ENCODE results near the gene UGT1A6. TPM values are rescaled to one million over a fixed set of nuclear protein-coding genes. Genes with fewer than 3 reads are reported as not detected.

The UGT1A6 gene
- total RNA-seq, 1 experiment from 2014 or later: not detected

GRCh38 chr2:233780771-233781170, 88.1 kb downstream of the UGT1A6 start:
- DNase-seq: no peak
- H3K4me3 ChIP-seq (ENCODE audit: insufficient read depth, low read depth, low read length): no peak overlapping the region
- H3K36me3 ChIP-seq (replicated peaks; ENCODE audit: control insufficient read depth, insufficient read depth, low read length): no peaks in the 10 kb centered on the region
- H3K27me3 ChIP-seq (ENCODE audit: control insufficient read depth, insufficient read depth, low read length): no peaks in the 10 kb centered on the region

GRCh38 chr2:233789554-233789953, 96.9 kb downstream of the UGT1A6 start:
- Histone ChIP-seq H3K27me3 (ENCODE audit: control insufficient read depth, insufficient read depth, low read length) (no peaks in the 10 kb centered on the region), H3K36me3 (replicated peaks; ENCODE audit: control insufficient read depth, insufficient read depth, low read length) (no peaks in the 10 kb centered on the region), H3K4me3 (ENCODE audit: insufficient read depth, low read depth, low read length) (no peak overlapping the region)
- no peak for DNase-seq

GRCh38 chr2:233791151-233791882, 98.6 kb downstream of the UGT1A6 start:
- Histone ChIP-seq H3K36me3 (replicated peaks; ENCODE audit: control insufficient read depth, insufficient read depth, low read length) (no peaks in the 10 kb centered on the region), H3K4me3 (ENCODE audit: insufficient read depth, low read depth, low read length) (no peak overlapping the region), H3K27me3 (ENCODE audit: control insufficient read depth, insufficient read depth, low read length) (no peaks in the 10 kb centered on the region)
- DNase-seq: peak; percentile 5

GRCh38 chr2:233791883-233792329, 99.2 kb downstream of the UGT1A6 start:
- Histone ChIP-seq H3K36me3 (replicated peaks; ENCODE audit: control insufficient read depth, insufficient read depth, low read length) (no peaks in the 10 kb centered on the region), H3K4me3 (ENCODE audit: insufficient read depth, low read depth, low read length) (no peak overlapping the region), H3K27me3 (ENCODE audit: control insufficient read depth, insufficient read depth, low read length) (no peaks in the 10 kb centered on the region)
- peak; percentile 16 for DNase-seq

GRCh38 chr2:233792720-233793119, 100.0 kb downstream of the UGT1A6 start:
- Histone ChIP-seq H3K36me3 (replicated peaks; ENCODE audit: control insufficient read depth, insufficient read depth, low read length) (no peaks in the 10 kb centered on the region), H3K27me3 (ENCODE audit: control insufficient read depth, insufficient read depth, low read length) (no peaks in the 10 kb centered on the region), H3K4me3 (ENCODE audit: insufficient read depth, low read depth, low read length) (no peak overlapping the region)
- DNase-seq: no peak

GRCh38 chr2:233793465-233794127, 100.9 kb downstream of the UGT1A6 start:
- DNase-seq: peak; percentile 10
- no peaks in the 10 kb centered on the region for H3K36me3 ChIP-seq (replicated peaks; ENCODE audit: control insufficient read depth, insufficient read depth, low read length)
- H3K27me3 ChIP-seq (ENCODE audit: control insufficient read depth, insufficient read depth, low read length): no peaks in the 10 kb centered on the region
- no peak overlapping the region for H3K4me3 ChIP-seq (ENCODE audit: insufficient read depth, low read depth, low read length)

GRCh38 chr2:233794128-233794658, 101.5 kb downstream of the UGT1A6 start:
- DNase-seq: peak; percentile 20
- no peaks in the 10 kb centered on the region for H3K36me3 ChIP-seq (replicated peaks; ENCODE audit: control insufficient read depth, insufficient read depth, low read length)
- no peak overlapping the region for H3K4me3 ChIP-seq (ENCODE audit: insufficient read depth, low read depth, low read length)
- no peaks in the 10 kb centered on the region for H3K27me3 ChIP-seq (ENCODE audit: control insufficient read depth, insufficient read depth, low read length)

- Histone ChIP-seq H3K27me3 (ENCODE audit: control insufficient read depth, insufficient read depth, low read length) (no peaks in the 10 kb centered on the region), H3K4me3 (ENCODE audit: insufficient read depth, low read depth, low read length) (no peak overlapping the region), H3K36me3 (replicated peaks; ENCODE audit: control insufficient read depth, insufficient read depth, low read length) (no peaks in the 10 kb centered on the region)
- peak; percentile 19 for DNase-seq
Measured at GRCh38 chr2:233795735-233796171, 103.1 kb downstream of the UGT1A6 start.

- Histone ChIP-seq H3K36me3 (replicated peaks; ENCODE audit: control insufficient read depth, insufficient read depth, low read length) (no peaks in the 10 kb centered on the region), H3K27me3 (ENCODE audit: control insufficient read depth, insufficient read depth, low read length) (no peaks in the 10 kb centered on the region), H3K4me3 (ENCODE audit: insufficient read depth, low read depth, low read length) (no peak overlapping the region)
- DNase-seq: peak; percentile 6
Measured at GRCh38 chr2:233796254-233796653, 103.6 kb downstream of the UGT1A6 start.

- Histone ChIP-seq H3K36me3 (replicated peaks; ENCODE audit: control insufficient read depth, insufficient read depth, low read length) (no peaks in the 10 kb centered on the region), H3K27me3 (ENCODE audit: control insufficient read depth, insufficient read depth, low read length) (no peaks in the 10 kb centered on the region), H3K4me3 (ENCODE audit: insufficient read depth, low read depth, low read length) (no peak overlapping the region)
- DNase-seq: peak; percentile 9
Measured at GRCh38 chr2:233798335-233799086, 105.8 kb downstream of the UGT1A6 start.

GRCh38 chr2:233799087-233799665, 106.5 kb downstream of the UGT1A6 start:
- H3K36me3 ChIP-seq (replicated peaks; ENCODE audit: control insufficient read depth, insufficient read depth, low read length): no peaks in the 10 kb centered on the region
- no peak overlapping the region for H3K4me3 ChIP-seq (ENCODE audit: insufficient read depth, low read depth, low read length)
- H3K27me3 ChIP-seq (ENCODE audit: control insufficient read depth, insufficient read depth, low read length): no peaks in the 10 kb centered on the region
- peak; percentile 22 for DNase-seq

- DNase-seq: no peak
- Histone ChIP-seq H3K4me3 (ENCODE audit: insufficient read depth, low read depth, low read length) (no peak overlapping the region), H3K36me3 (replicated peaks; ENCODE audit: control insufficient read depth, insufficient read depth, low read length) (no peaks in the 10 kb centered on the region), H3K27me3 (ENCODE audit: control insufficient read depth, insufficient read depth, low read length) (no peaks in the 10 kb centered on the region)
Measured at GRCh38 chr2:233799716-233800115, 107.0 kb downstream of the UGT1A6 start.

GRCh38 chr2:233800208-233800607, 107.5 kb downstream of the UGT1A6 start:
- H3K4me3 ChIP-seq (ENCODE audit: insufficient read depth, low read depth, low read length): no peak overlapping the region
- no peaks in the 10 kb centered on the region for H3K36me3 ChIP-seq (replicated peaks; ENCODE audit: control insufficient read depth, insufficient read depth, low read length)
- DNase-seq: peak; percentile 8
- H3K27me3 ChIP-seq (ENCODE audit: control insufficient read depth, insufficient read depth, low read length): no peaks in the 10 kb centered on the region

- peak; percentile 8 for DNase-seq
- H3K4me3 ChIP-seq (ENCODE audit: insufficient read depth, low read depth, low read length): no peak overlapping the region
- no peaks in the 10 kb centered on the region for H3K36me3 ChIP-seq (replicated peaks; ENCODE audit: control insufficient read depth, insufficient read depth, low read length)
- no peaks in the 10 kb centered on the region for H3K27me3 ChIP-seq (ENCODE audit: control insufficient read depth, insufficient read depth, low read length)
Measured at GRCh38 chr2:233801357-233802131, 108.9 kb downstream of the UGT1A6 start.
